ENCODE data around the gene TNNT3. TPM values are rescaled to one million over a fixed set of nuclear protein-coding genes. Genes with fewer than 3 reads are reported as not detected.

The TNNT3 gene
- total RNA-seq, 1 experiment from 2014 or later, result not detected

DNA sequence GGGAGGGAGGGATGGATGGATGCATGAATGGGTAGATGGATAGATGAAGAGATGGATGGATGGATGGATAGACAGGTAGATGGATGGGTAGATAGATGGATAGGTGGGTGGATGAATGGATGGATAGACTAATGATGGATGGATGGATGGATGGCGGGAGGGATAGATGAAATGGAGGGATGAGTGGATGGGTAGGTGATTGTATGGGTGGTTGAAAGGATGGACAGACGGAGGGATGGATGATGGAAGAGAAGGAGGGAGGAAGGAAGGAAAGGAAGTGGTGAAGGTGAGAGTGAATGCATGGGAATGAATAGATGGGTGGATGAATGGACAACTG is 3.7 kb upstream of the TNNT3 start:
- intact Hi-C loops (cut with micrococcal nuclease; ENCODE audit: unreplicated experiment), result no loop called here
- no peak overlapping the region for H3K4me3 ChIP-seq (ENCODE audit: low read depth, low read length, poor library complexity, severe bottlenecking)
- no peaks in the 10 kb centered on the region for H3K36me3 ChIP-seq (ENCODE audit: insufficient read depth, low read length, poor library complexity, severe bottlenecking)
- BruUV-seq (replicated peaks), result no TSS peak
- DNase-seq (ENCODE audit: low spot score), result no peak
- no peak overlapping the region for H3K27ac ChIP-seq (ENCODE audit: low read depth, low read length, poor library complexity, severe bottlenecking)
- CTCF ChIA-PET, result no interaction called here
- TF ChIP-seq EZH2 (IDR thresholded peaks at IDR 0.05; ENCODE audit: borderline replicate concordance, low read depth, low read length, poor library complexity, severe bottlenecking), result no peak
- TF ChIP-seq, protein P1, sequence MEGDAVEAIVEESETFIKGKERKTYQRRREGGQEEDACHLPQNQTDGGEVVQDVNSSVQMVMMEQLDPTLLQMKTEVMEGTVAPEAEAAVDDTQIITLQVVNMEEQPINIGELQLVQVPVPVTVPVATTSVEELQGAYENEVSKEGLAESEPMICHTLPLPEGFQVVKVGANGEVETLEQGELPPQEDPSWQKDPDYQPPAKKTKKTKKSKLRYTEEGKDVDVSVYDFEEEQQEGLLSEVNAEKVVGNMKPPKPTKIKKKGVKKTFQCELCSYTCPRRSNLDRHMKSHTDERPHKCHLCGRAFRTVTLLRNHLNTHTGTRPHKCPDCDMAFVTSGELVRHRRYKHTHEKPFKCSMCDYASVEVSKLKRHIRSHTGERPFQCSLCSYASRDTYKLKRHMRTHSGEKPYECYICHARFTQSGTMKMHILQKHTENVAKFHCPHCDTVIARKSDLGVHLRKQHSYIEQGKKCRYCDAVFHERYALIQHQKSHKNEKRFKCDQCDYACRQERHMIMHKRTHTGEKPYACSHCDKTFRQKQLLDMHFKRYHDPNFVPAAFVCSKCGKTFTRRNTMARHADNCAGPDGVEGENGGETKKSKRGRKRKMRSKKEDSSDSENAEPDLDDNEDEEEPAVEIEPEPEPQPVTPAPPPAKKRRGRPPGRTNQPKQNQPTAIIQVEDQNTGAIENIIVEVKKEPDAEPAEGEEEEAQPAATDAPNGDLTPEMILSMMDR (conservative IDR thresholded peaks at IDR 0.05; ENCODE audit: low read depth, low read length), result no peak
- H3K27me3 ChIP-seq (replicated peaks; ENCODE audit: insufficient read depth, low read depth, low read length, poor library complexity), result no peaks in the 10 kb centered on the region
- POLR2A ChIA-PET (ENCODE audit: low non-redundant PET), result no interaction called here
- H3K9me3 ChIP-seq (ENCODE audit: low read depth, low read length, poor library complexity, severe bottlenecking), result no peaks in the 10 kb centered on the region
- H3K4me1 ChIP-seq (ENCODE audit: insufficient read depth, low read length, poor library complexity, severe bottlenecking), result no peaks in the 10 kb centered on the region

DNA sequence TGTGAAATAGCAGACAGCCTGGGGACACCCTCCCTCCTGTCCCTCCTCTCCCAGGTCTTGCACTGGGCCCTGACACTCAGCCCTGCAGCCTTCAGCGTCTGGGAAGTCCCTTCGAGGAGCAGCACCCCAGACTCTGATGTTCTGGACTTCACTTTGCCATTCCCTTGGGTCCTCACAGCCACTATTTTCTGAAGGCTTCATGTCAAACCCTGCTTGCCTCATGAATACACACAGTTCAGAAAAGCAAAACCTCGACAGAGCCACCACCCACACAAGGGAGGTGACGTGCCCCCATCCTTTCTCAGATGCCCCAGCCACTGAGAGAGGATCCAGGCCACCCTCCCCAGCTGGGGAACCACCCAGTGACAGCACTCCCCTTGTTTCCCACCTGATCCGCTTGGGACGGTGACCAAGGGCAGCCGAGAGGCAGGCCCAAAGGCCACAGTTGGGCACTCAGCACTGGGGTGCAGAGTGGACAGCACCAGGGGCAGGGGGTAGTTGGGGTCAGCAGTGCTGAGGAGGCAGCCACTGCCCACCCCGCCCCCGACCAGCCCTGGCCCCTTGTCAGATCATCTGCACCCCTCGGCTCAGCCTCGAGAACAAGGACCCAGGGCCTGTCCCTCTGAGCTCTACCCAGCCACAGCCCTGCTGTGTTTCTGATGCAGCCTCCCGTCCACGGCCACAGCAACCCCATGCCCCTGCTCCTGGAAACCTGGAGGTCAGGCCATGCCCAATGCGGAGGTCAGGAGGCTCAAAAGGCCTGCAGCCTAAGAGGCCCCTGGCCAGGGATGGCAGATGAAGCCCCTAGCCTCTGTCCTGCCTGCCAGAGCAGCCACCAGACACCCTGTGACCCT is 3.1 kb upstream of the TNNT3 start:
- POLR2A ChIA-PET (ENCODE audit: low non-redundant PET), result no interaction called here
- intact Hi-C loops (cut with micrococcal nuclease; ENCODE audit: unreplicated experiment), result no loop called here
- no peaks in the 10 kb centered on the region for H3K9me3 ChIP-seq (ENCODE audit: low read depth, low read length, poor library complexity, severe bottlenecking)

DNA sequence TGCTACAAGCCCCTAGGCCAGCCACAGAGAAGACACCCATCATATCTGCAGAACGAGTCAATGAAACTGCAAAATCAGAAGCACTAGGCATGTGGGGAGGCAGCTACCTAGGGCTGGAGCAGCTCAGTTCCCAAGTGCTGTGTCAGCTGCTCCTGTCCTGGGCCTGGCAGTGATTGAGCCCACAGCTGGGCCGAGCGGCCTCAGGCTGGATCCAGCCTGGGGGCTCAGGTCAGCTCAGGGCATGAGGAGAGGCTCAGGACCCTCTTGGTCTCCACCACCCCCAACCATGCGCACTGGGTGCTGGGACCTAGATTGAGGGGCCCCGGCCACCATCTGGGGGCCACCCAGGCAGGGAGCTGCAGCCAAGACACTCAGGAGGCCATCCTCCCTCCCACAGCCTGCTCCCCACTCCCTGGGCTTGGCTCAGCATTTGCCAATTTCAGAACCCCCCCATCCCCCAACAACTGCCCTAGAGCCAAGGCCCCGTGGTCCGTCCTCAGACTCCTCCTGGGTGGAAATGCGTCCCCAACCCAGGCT is 2.4 kb upstream of the TNNT3 start:
- BruUV-seq (replicated peaks), result no TSS peak
- TF ChIP-seq, protein P1 (conservative IDR thresholded peaks at IDR 0.05; ENCODE audit: low read depth, low read length), result no peak
- no peak for TF ChIP-seq EZH2 (IDR thresholded peaks at IDR 0.05; ENCODE audit: borderline replicate concordance, low read depth, low read length, poor library complexity, severe bottlenecking)
- H3K9me3 ChIP-seq (ENCODE audit: low read depth, low read length, poor library complexity, severe bottlenecking), result no peaks in the 10 kb centered on the region
- no peaks in the 10 kb centered on the region for H3K27me3 ChIP-seq (replicated peaks; ENCODE audit: insufficient read depth, low read depth, low read length, poor library complexity)
- ChIA-PET CTCF (no interaction called here), POLR2A (ENCODE audit: low non-redundant PET) (no interaction called here)
- DNase-seq (ENCODE audit: low spot score), result no peak
- H3K27ac ChIP-seq (ENCODE audit: low read depth, low read length, poor library complexity, severe bottlenecking), result no peak overlapping the region
- no peaks in the 10 kb centered on the region for H3K4me1 ChIP-seq (ENCODE audit: insufficient read depth, low read length, poor library complexity, severe bottlenecking)
- no peak overlapping the region for H3K4me3 ChIP-seq (ENCODE audit: low read depth, low read length, poor library complexity, severe bottlenecking)
- no peaks in the 10 kb centered on the region for H3K36me3 ChIP-seq (ENCODE audit: insufficient read depth, low read length, poor library complexity, severe bottlenecking)
- intact Hi-C loops (cut with micrococcal nuclease; ENCODE audit: unreplicated experiment), result no loop called here

More for the DNA sequence above, 3.1 kb upstream of the TNNT3 start:
- no peak overlapping the region for H3K4me3 ChIP-seq (ENCODE audit: low read depth, low read length, poor library complexity, severe bottlenecking)
- TF ChIP-seq, protein P1 (conservative IDR thresholded peaks at IDR 0.05; ENCODE audit: low read depth, low read length), result no peak
- no peak for TF ChIP-seq EZH2 (IDR thresholded peaks at IDR 0.05; ENCODE audit: borderline replicate concordance, low read depth, low read length, poor library complexity, severe bottlenecking)
- H3K4me1 ChIP-seq (ENCODE audit: insufficient read depth, low read length, poor library complexity, severe bottlenecking), result no peaks in the 10 kb centered on the region
- H3K36me3 ChIP-seq (ENCODE audit: insufficient read depth, low read length, poor library complexity, severe bottlenecking), result no peaks in the 10 kb centered on the region
- no TSS peak for BruUV-seq (replicated peaks)
- no peak overlapping the region for H3K27ac ChIP-seq (ENCODE audit: low read depth, low read length, poor library complexity, severe bottlenecking)
- H3K27me3 ChIP-seq (replicated peaks; ENCODE audit: insufficient read depth, low read depth, low read length, poor library complexity), result no peaks in the 10 kb centered on the region
- CTCF ChIA-PET, result no interaction called here
- DNase-seq (ENCODE audit: low spot score), result no peak

All from A673 (cell line).